Activated CD8-positive, alpha-beta T cell treated with anti-CD3 and anti-CD28 coated beads for 36 hours (primary cell): ENCODE data around the gene MORF4L2. TPM values are rescaled to one million over a fixed set of nuclear protein-coding genes. Genes with fewer than 3 reads are reported as not detected.

Source experiments
- ATAC-seq: fragments of 200-7000 bp; cut with Tn5 transposase; one replicate; pipeline ENCODE4 v1.10.0; 2021; ENCODE audit warnings: mild to moderate bottlenecking, moderate library complexity
- CTCF ChIA-PET: fragments of 350-600 bp; sonication (Branson Sonifier 250); formaldehyde crosslinking; loops from one replicate; lab custom pipeline; 2021; ENCODE audit warnings: antibody characterized with exemption; lab: Charles Lee
- POLR2A ChIA-PET: fragments of 350-600 bp; sonication (Branson Sonifier 250); formaldehyde crosslinking; loops from one replicate; lab custom pipeline; 2021; ENCODE audit warnings: antibody characterized with exemption; lab: Charles Lee
- DNase-seq: peaks from one replicate; pipeline ENCODE4 v3.0.0-alpha.2; 2020
- H3K27ac Mint-ChIP-seq: one replicate; pipeline ENCODE4 v1.8.0; 2021; ENCODE audit warnings: mild to moderate bottlenecking, mixed read lengths
- H3K27me3 Mint-ChIP-seq: one replicate; pipeline ENCODE4 v1.8.0; 2021; ENCODE audit warnings: mixed read lengths
- H3K36me3 Mint-ChIP-seq: one replicate; pipeline ENCODE4 v1.8.0; 2021; ENCODE audit warnings: low read depth, mixed read lengths
- H3K4me1 Mint-ChIP-seq: one replicate; pipeline ENCODE4 v1.8.0; 2021; ENCODE audit warnings: low read depth, mixed read lengths
- H3K4me3 Mint-ChIP-seq: one replicate; pipeline ENCODE4 v1.8.0; 2021; ENCODE audit warnings: mild to moderate bottlenecking, moderate library complexity, mixed read lengths
- H3K9me3 Mint-ChIP-seq: one replicate; pipeline ENCODE4 v1.8.0; 2021; ENCODE audit warnings: mixed read lengths
- intact Hi-C: fragments of 100-400 bp; cut with micrococcal nuclease; formaldehyde crosslinking; loops from one replicate; pipeline ENCODE4 v1.10.0; 2022
- total RNA-seq, 2 experiments: library from RNA; stranded (reverse); gene quantifications; one replicate each; pipeline ENCODE4 v1.2.3, GENCODE V29; 2021
- TF ChIP-seq, protein P1 (sequence below): fragments of 200-600 bp; IDR thresholded peaks from one replicate; pipeline ENCODE4 v1.8.0; 2022; ENCODE audit warnings: antibody characterized with exemption, mild to moderate bottlenecking

MORF4L2 gene
- total RNA-seq, 2 experiments from 2014 or later: 234 to 239 TPM

DNA sequence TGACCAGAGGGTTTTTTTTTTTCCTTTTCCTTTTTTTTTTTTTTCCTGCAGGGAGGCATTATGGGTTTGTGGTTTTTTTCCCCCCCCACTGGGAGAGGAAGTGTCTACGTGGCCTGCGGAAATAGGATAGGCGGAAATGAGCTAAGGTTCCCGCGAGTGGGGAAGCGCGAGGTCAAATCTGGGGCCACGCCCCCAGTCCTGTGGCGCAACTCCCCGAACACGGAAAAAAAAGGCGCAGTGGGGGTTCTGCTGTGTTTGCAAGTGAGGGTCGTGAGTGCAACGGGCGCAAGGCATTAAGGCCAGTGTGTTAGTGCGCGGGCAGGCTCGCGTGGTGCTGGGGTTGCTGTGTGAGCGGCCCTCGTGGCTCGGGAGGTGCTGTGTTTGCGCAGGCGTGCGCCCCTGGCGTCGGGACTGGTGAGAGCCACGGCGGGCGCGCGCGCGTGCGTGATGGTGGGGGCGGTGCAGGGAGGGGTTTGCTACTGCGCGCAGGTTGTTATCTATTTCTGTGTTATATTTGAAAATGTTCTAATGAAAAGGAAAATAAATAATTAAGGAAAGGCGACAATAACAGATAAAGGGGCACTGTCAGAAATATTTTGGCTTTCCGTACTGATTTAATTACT lies 685 bp upstream of the MORF4L2 start:
- Mint-ChIP-seq H3K27me3 (no peaks in the 10 kb centered on the region), H3K4me1 (peaks cover 14% of the 10 kb centered on the region), H3K9me3 (no peaks in the 10 kb centered on the region), H3K27ac (no peak overlapping the region), H3K4me3 (no peak overlapping the region), H3K36me3 (peaks cover 20% of the 10 kb centered on the region)
- peak; percentile 61 for ATAC-seq
- TF ChIP-seq, protein P1, sequence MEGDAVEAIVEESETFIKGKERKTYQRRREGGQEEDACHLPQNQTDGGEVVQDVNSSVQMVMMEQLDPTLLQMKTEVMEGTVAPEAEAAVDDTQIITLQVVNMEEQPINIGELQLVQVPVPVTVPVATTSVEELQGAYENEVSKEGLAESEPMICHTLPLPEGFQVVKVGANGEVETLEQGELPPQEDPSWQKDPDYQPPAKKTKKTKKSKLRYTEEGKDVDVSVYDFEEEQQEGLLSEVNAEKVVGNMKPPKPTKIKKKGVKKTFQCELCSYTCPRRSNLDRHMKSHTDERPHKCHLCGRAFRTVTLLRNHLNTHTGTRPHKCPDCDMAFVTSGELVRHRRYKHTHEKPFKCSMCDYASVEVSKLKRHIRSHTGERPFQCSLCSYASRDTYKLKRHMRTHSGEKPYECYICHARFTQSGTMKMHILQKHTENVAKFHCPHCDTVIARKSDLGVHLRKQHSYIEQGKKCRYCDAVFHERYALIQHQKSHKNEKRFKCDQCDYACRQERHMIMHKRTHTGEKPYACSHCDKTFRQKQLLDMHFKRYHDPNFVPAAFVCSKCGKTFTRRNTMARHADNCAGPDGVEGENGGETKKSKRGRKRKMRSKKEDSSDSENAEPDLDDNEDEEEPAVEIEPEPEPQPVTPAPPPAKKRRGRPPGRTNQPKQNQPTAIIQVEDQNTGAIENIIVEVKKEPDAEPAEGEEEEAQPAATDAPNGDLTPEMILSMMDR: no peak
- POLR2A ChIA-PET: interaction anchor here (0.6 kb wide), 1 partner anchor 78 kb away, joined by 3 read pairs; no protein-coding TSS in a partner anchor
- intact Hi-C loops: loop anchor here (5.0 to 10.0 kb wide), 3 partner anchors 52 to 152 kb away; no protein-coding TSS in a partner anchor
- CTCF ChIA-PET: no interaction called here
- peak; percentile 88 for DNase-seq

DNA sequence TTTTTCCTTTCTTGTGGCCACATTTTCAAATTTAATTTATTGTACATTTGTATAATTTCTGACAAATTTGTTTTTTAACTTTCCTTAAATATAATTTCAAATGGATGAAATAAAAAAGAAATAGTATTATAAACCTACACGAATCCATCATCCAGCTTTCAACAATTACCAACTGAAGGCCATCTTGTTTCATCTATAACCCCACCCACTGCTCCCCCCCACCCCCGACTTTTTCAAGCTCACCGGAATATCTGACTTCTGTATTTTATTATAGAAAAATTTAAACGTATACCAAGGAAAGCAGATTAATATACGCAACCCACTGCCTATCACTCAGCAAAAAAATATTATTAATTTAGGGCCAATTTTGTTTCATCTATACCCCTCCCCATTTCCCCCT lies 1.1 kb downstream of the MORF4L2 start:
- POLR2A ChIA-PET: no interaction called here
- peaks cover 22% of the 10 kb centered on the region for H3K36me3 Mint-ChIP-seq
- H3K27ac Mint-ChIP-seq: peak overlapping the region; percentile 96
- H3K4me3 Mint-ChIP-seq: no peak overlapping the region
- CTCF ChIA-PET: interaction anchor here (0.8 to 1.0 kb wide), 3 partner anchors 9 to 101 kb away, joined by 3 read pairs; no protein-coding TSS in a partner anchor
- peaks cover 11% of the 10 kb centered on the region for H3K4me1 Mint-ChIP-seq
- peak; percentile 26 for DNase-seq
- no peaks in the 10 kb centered on the region for H3K9me3 Mint-ChIP-seq
- no peaks in the 10 kb centered on the region for H3K27me3 Mint-ChIP-seq
- no peak for ATAC-seq
- intact Hi-C loops: loop anchor here (5.0 to 10.0 kb wide), 3 partner anchors 51 to 151 kb away; no protein-coding TSS in a partner anchor
- TF ChIP-seq, protein P1: no peak

DNA sequence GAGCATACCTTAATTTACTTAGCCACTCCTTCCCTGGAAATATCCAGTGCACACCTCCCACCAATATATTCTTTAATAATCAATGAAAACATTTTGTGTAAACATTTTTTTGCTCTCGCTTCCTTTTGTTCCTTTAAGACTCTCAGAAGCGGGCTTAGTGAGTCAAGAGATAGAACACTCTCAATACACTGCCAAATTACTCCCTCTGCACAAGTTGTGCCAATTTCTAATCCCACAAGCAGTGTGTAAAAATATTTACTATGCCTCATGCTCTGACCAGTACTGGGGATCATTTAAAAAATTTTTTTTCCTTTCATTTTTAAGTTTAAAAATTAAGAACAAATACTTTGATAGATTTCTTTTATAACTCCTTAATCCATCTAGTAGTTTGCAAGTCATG lies 5.1 kb downstream of the MORF4L2 start:
- Mint-ChIP-seq H3K27ac (no peak overlapping the region), H3K9me3 (no peaks in the 10 kb centered on the region), H3K4me1 (peaks cover 14% of the 10 kb centered on the region), H3K36me3 (peaks cover 41% of the 10 kb centered on the region), H3K4me3 (no peak overlapping the region), H3K27me3 (no peaks in the 10 kb centered on the region)
- POLR2A ChIA-PET: no interaction called here
- CTCF ChIA-PET: no interaction called here
- ATAC-seq (no peak), DNase-seq (no peak)
- intact Hi-C loops: loop anchor here (10.0 kb wide), 2 partner anchors 47 to 147 kb away; no protein-coding TSS in a partner anchor
- TF ChIP-seq, protein P1: no peak

DNA sequence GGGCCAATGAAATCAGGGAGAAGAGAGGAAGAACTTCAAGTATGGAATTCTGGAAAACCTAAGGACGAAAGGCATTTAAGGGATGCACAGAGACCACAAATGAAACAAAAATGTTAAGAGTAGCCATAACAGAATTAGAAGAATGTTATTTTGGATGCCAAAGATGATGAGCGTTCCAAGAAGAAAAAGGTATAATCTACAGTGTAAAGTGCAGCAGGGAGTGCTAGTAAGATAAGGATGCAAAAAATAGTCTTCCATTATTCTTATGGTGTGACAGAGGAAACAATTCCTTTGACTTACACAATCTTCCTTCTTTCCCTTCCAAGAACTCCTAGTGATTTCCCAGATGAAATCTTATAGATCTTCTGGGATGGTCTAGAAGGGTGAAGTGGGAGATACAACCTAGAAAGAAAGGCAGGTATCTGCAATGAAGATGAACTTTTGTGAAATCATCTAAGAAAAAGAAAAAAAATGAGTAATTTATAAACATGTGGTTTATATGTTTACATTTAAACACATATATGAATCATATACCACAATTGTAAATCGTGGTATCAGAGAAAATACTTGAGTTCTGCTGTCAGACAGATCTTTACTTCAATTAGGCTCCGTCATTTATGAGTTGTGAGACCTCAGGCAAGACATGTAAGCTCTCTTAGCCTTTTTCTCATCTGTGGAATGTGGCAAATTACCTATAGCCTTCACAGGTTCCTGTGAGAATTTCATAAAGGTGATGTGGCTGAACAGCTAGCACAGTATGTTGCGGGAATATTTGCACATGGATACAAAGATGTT lies 8.1 kb downstream of the MORF4L2 start:
- TF ChIP-seq, protein P1: no peak
- intact Hi-C loops: no loop called here
- Mint-ChIP-seq H3K36me3 (peaks cover 31% of the 10 kb centered on the region), H3K27ac (no peak overlapping the region), H3K4me3 (no peak overlapping the region), H3K27me3 (no peaks in the 10 kb centered on the region), H3K4me1 (peaks cover 4% of the 10 kb centered on the region), H3K9me3 (no peaks in the 10 kb centered on the region)
- ChIA-PET POLR2A (no interaction called here), CTCF (no interaction called here)
- DNase-seq: no peak
- no peak for ATAC-seq
